GM12878 (cell line): ENCODE measurements around the gene WNK2. TPM values are rescaled to one million over a fixed set of nuclear protein-coding genes. Genes with fewer than 3 reads are reported as not detected.

Source experiments
- ATAC-seq: fragments of 200-7000 bp; cut with Tn5 transposase; 3 replicates; pipeline ENCODE4 v1.9.1; 2020; ENCODE audit warnings: mild to moderate bottlenecking, moderate library complexity
- BruUV-seq: library from RNA; stranded (reverse); fragments of 400-500 nt; replicated peaks from 2 replicates; lab custom pipeline; 2021; lab: Mats Ljungman, UMichigan
- CTCF ChIA-PET: fragments of 300-600 bp; sonication (Branson Sonifier 250); formaldehyde crosslinking; extraction: SDS; loops from one replicate; lab custom pipeline; 2021; ENCODE audit warnings: inconsistent platforms; lab: Yijun Ruan, JAX
- POLR2A ChIA-PET: fragments of 350-600 bp; formaldehyde crosslinking; extraction: SDS; loops from one replicate; lab custom pipeline; 2021; ENCODE audit warnings: inconsistent platforms; lab: Charles Lee
- RAD21 ChIA-PET: fragments of 300-600 bp; sonication (Branson Sonifier 250); formaldehyde crosslinking; loops from one replicate; lab custom pipeline; 2023; ENCODE audit warnings: antibody characterized with exemption; ENCODE audit not compliant: unreplicated experiment; lab: Charles Lee
- SMC1A ChIA-PET: fragments of 300-600 bp; sonication (Branson Sonifier 250); formaldehyde crosslinking; loops from one replicate; lab custom pipeline; 2023; ENCODE audit not compliant: unreplicated experiment, uncharacterized antibody; lab: Charles Lee
- DNase-seq: peaks from one replicate; pipeline ENCODE4 v3.0.0-alpha.2; 2011; ENCODE audit warnings: low read depth, low spot score
- FAIRE-seq: peaks from 3 replicates; lab custom pipeline; 2011; peaks lifted over from hg19 to GRCh38; lab: Jason Lieb, UNC
- H2AFZ ChIP-seq: 2 replicates; pipeline ENCODE4 v1.6.0; 2011; ENCODE audit warnings: low read depth, low read length, control low read depth; ENCODE audit not compliant: control insufficient read depth
- H3K27ac ChIP-seq: 2 replicates; pipeline ENCODE4 v1.5.1; 2011; ENCODE audit warnings: control low read depth; ENCODE audit not compliant: control insufficient read depth, insufficient read depth
- H3K27me3 ChIP-seq, 2 experiments: replicated peaks in 1 of 2; 2 replicates each; pipeline versions ENCODE4 v1.6.0 to v1.6.1; 2011; ENCODE audit warnings: low read length in 1 of 2; ENCODE audit not compliant: control insufficient read depth in 2 of 2, insufficient read depth in 2 of 2
- H3K36me3 ChIP-seq, 2 experiments: 2 replicates each; pipeline ENCODE4 v1.5.1; 2011; ENCODE audit warnings: low read length in 1 of 2; ENCODE audit not compliant: control insufficient read depth in 2 of 2, insufficient read depth in 2 of 2
- H3K4me1 ChIP-seq: 2 replicates; pipeline ENCODE4 v1.6.1; 2011; ENCODE audit warnings: mild to moderate bottlenecking, low read length, moderate library complexity, mixed read lengths; ENCODE audit not compliant: control insufficient read depth, insufficient read depth
- H3K4me2 ChIP-seq: 2 replicates; pipeline ENCODE4 v1.6.0; 2011; ENCODE audit warnings: control low read depth; ENCODE audit not compliant: control insufficient read depth, insufficient read depth
- H3K4me3 ChIP-seq: fragments of 200-600 bp; sonication (generic); 2 replicates; pipeline ENCODE4 v1.5.1; 2016
- H3K79me2 ChIP-seq: 2 replicates; pipeline ENCODE4 v1.6.0; 2011; ENCODE audit warnings: low read length; ENCODE audit not compliant: control insufficient read depth, insufficient read depth
- H3K9ac ChIP-seq: 2 replicates; pipeline ENCODE4 v1.8.0; 2011; ENCODE audit warnings: low read length, control low read depth, mixed read lengths; ENCODE audit not compliant: control insufficient read depth, insufficient read depth
- H3K9me3 ChIP-seq: replicated peaks from 3 replicates; pipeline ENCODE4 v1.5.1; 2011; ENCODE audit warnings: mild to moderate bottlenecking, low read length; ENCODE audit not compliant: control insufficient read depth, insufficient read depth
- H4K20me1 ChIP-seq: 2 replicates; pipeline ENCODE4 v1.6.0; 2011; ENCODE audit not compliant: control insufficient read depth, insufficient read depth
- E4F1 ChIP-seq: fragments of 450-650 bp; IDR thresholded peaks from 2 replicates; pipeline ENCODE4 v1.6.1; 2018; ENCODE audit warnings: borderline replicate concordance, mild to moderate bottlenecking; ENCODE audit not compliant: partially characterized antibody
- NFXL1 ChIP-seq: fragments of 450-650 bp; IDR thresholded peaks from 2 replicates; pipeline ENCODE4 v1.6.1; 2017; ENCODE audit warnings: antibody characterized with exemption, mild to moderate bottlenecking, borderline replicate concordance
- RFX5 ChIP-seq: IDR thresholded peaks from 2 replicates; pipeline ENCODE4 v1.6.1; 2011; ENCODE audit warnings: low read depth, low read length, improper control_type of control experiment
- WGBS: methylation state at CpG from one replicate; pipeline ENCODE4 v1.1.6; 2016; ENCODE audit warnings: low lambda C conversion rate; ENCODE audit not compliant: insufficient replicate concordance, insufficient coverage; ENCODE audit errors: missing lambda C conversion rate; 5-methylcytosine and 5-hydroxymethylcytosine counted together
- in situ Hi-C: fragments of 300-500 bp; cut with MboI; formaldehyde crosslinking; loops from 9 replicates; pipeline ENCODE4 v1.14.3; 2018; ENCODE audit warnings: mixed read lengths
- intact Hi-C: fragments of 100-400 bp; cut with micrococcal nuclease; formaldehyde crosslinking; loops from one replicate; pipeline ENCODE4 v1.14.2; 2022; ENCODE audit not compliant: unreplicated experiment
- polyA plus RNA-seq, 11 experiments: library from polyadenylated mRNA; depleted of rRNA in 4 of 11; unstranded in 6 of 11; stranded (reverse) in 5 of 11; fragments of >200 nt; fragmentation: Nextera tagmentation in 4 of 11; fragmentation: Illumina TruSeq in 1 of 11; extraction: Ambion mirVana in 4 of 11; extraction: Trizol in 1 of 11; gene quantifications; 1 replicate in 1 of 11; 2 replicates in 10 of 11; pipeline versions ENCODE4 v1.2.1 to v1.2.3, GENCODE V29; 2011 to 2016; ENCODE audit warnings: inconsistent platforms in 2 of 11, missing spikeins in 2 of 11, low read depth in 1 of 11
- total RNA-seq, 4 experiments: library from RNA; depleted of rRNA in 3 of 4; stranded (reverse); fragments of >200 nt in 3 of 4; fragmentation: Illumina TruSeq in 1 of 4; extraction: Trizol in 1 of 4; gene quantifications; 2 replicates each; pipeline versions ENCODE4 v1.2.1 to v1.2.3, GENCODE V29; 2013 to 2021

Gene WNK2
- total and polyA plus RNA-seq, 10 of the 15 experiments (the other 5 are each of a cell fraction or from before 2014, with no cell fraction given): 0.15 TPM; not detected in 9

GRCh38 chr9:93204470-93205043 lies 20.6 kb downstream of the WNK2 start:
- H3K9me3 ChIP-seq: no peaks in the 10 kb centered on the region
- no peaks in the 10 kb centered on the region for H3K4me1 ChIP-seq
- no TSS peak for BruUV-seq
- intact Hi-C loops: no loop called here
- H3K79me2 ChIP-seq: no peaks in the 10 kb centered on the region
- H3K27ac ChIP-seq: no peak overlapping the region
- TF ChIP-seq NFXL1: no peak
- TF ChIP-seq E4F1: no peak
- no peak for TF ChIP-seq RFX5
- TF ChIP-seq, all 136 proteins: peak for 0
- 16% methylated on average over 4 of the region's 4 CpGs for WGBS
- no peak overlapping the region for H3K4me3 ChIP-seq
- RAD21 ChIA-PET: no interaction called here
- no peaks in the 10 kb centered on the region for H4K20me1 ChIP-seq
- in situ Hi-C loops: no loop called here
- no peak overlapping the region for H3K9ac ChIP-seq
- H3K36me3 ChIP-seq: no peaks in the 10 kb centered on the region
- CTCF ChIA-PET: no interaction called here
- no peak overlapping the region for H3K4me2 ChIP-seq
- DNase-seq: no peak
- POLR2A ChIA-PET: no interaction called here
- no peak for FAIRE-seq
- no peak; the same call in 1 of the 3 replicates for ATAC-seq
- H3K27me3 ChIP-seq: no peaks in the 10 kb centered on the region; a peak in 1 of 4 replicates
- SMC1A ChIA-PET: no interaction called here
- no peak overlapping the region for H2AFZ ChIP-seq
